Cerebellar cortex (tissue), 1 donor: ENCODE results near the gene KCNK2.

Source experiments
- DNase-seq: peaks from one replicate; pipeline ENCODE4 v3.0.0-alpha.2; 2015; ENCODE audit warnings: low spot score

KCNK2 gene

DNA sequence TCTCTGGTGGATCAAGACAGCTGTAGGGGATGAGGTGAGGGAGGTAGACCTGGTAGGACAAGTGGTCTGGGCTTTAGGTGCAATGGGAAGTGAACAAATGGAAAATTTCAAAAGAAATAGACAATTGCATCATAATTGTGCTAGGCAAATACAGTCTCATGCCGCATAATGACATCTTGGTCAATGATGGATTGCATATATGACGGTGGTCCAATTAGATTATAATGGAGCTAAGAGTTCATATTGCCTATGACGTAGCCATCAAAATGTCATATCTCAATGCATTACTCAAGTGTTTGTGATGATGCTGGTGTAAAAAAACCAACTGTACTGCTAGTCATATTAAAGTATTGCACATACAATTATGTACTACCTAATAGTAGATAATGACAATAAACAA, 19.0 kb downstream of the KCNK2 start:
- no peak for DNase-seq

DNA sequence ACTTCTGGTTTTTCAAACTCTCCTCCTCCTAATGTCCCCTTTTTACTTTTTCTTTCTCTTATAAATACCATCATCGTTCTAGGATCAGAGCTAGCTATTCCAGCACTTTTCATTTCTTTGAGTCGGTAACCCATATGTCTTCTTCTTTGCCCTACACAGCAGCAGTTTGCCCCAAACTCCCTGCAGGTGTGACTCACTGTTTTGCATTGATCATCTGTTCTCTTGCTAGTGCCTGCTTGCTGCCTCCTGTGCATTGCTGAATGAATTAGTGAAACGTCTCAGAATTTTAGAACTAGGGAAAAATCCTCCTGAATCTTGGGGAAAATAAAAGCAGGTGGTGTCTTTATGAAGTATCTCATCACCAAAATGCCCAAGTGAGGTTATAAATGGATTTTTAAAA, 21.7 kb downstream of the KCNK2 start:
- DNase-seq: no peak

DNA sequence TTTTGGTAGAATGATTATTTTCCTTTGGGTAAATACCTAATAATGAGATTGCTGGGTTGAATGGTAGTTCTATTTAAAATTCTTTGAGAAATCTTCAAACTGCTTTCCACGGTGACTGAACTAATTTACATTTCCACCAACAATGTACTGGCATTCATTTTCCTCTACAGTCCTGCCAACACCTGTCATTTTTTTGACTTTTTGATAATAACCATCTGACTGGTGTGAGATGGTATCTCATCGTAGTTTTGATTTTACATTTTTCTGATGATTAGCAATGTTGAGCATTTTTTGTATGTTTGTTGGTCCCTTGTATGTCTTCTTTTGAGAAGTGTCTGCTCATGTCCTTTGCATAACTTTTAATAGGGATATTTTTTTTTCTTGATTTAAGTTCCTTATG, 23.5 kb downstream of the KCNK2 start:
- no peak for DNase-seq

DNA sequence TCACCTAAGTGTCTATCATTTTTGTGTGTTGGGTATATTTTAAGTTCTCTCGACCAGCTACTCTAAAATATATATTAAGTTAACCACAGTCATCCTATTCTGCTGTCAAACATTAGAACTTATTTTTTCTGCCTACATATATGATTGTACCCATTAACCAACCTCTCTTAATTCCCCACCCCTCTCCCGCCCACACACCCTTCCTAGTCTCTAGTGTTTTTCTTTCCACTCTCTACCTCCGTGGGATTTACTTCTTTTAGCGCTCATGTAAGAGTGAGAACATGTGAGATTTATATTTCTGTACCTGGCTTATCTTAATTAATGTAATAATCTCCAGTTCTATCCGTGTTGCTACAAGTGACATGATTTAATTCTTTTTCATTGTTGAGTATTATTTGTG, 26.6 kb downstream of the KCNK2 start:
- no peak for DNase-seq

DNA sequence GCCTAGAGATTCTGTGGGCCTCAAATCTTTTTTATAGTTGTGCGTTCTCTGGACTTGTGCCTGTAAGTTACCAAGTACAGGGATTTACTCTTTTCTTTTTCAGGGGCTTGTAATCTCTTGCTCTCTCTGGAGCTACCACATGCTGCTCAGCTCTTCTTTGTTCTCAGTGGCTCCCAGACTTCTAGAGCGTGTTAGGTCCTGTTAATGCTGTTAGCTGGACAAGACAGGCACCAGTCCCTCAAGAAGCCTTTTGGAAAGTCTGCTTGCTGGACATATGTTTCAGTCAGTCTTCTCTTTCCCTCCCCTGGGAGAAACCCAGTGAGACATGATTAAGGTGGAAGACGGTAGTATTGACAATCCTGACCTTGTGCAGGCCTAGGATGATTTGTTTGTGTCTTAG, 29.4 kb downstream of the KCNK2 start:
- DNase-seq: no peak

DNA sequence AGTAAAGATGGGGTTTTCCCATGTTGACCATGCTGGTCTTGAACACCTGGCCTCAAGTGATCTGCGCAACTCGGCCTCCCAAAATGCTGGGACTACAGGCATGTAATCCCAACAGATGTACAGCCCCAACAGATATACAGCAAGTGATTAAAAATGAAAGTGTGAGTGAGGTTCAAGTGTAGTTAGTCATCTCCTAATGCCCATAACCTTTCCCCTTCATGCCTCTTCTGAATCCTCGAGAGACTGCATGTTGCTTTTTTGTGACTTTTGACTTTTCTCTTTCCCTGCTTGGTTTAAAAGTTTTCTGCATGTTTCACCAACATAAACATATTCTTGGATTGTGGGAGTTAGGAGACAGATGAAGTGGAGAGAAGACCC, 31.2 kb downstream of the KCNK2 start:
- no peak for DNase-seq

DNA sequence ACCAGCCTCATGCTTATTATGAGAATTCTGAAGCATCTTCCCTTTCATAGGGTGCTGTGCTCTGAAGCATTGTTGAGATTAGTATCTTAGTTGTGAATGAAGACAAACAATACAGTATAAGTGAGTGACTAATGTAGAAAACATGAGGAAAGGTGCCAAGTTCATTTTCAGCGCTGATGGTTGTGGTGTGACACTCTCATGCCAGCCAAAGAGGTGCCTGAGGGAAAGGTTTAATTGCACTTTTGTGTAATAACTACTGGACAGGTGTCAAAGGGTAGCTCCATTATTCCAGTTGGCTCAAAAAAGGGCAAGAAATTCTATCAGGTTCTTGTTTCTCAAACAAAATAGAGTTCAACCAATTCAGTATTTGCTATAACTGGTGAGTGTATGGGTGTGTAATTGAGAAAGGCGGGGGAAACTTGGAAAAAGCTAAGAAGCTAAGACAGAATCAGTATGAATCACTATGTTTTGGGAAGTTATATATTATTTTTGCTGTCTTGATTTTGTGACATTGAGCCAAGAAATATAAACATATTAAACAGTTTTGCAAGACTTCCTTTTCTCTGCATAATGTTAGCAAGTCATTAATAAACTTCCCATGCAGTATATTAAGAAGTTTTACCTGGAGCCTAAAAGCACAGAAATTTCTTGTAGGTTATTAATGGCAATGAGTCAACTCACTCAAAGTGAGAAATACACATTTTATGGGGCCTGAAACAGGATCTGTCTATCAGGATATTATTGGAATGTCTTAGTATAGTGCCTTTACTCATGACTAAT, 31.8 kb downstream of the KCNK2 start:
- no peak for DNase-seq

DNA sequence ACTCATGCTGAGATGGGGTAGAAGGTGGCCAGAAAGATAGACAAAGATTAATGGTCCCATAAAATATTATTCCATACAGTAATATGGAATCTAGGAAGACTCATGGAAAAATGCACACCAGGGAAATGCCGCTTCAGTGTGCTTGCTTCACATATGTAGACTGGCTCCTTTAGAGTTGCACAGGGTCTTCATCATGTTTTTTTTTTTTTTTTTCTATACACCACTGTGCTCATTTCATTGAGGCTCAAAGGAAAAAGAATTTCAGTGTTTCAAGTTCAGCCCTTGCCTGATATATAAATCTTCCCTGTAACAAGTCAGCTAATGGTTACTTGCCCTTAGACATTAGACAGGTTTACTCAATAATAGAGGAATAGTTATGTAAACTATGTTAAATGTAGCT, 33.2 kb downstream of the KCNK2 start:
- DNase-seq: no peak

DNA sequence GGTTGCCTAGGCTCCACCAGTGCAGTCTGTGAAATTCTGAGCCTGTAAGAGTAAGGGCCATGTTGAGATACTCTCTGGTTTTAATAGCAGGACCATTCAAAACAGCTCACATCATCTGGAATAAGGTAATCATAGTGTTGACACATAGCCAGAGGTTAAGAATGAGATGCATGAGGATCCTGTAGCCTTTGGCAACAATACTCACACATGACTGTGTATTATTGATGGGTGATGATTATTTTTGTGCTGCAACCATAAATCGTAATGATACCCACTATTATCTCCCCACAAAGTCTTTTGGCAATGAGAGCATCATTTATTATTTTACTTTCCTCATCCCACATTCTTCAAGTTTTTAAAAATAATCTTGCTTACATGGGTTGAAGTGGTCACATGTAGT, 35.5 kb downstream of the KCNK2 start:
- DNase-seq: no peak

DNA sequence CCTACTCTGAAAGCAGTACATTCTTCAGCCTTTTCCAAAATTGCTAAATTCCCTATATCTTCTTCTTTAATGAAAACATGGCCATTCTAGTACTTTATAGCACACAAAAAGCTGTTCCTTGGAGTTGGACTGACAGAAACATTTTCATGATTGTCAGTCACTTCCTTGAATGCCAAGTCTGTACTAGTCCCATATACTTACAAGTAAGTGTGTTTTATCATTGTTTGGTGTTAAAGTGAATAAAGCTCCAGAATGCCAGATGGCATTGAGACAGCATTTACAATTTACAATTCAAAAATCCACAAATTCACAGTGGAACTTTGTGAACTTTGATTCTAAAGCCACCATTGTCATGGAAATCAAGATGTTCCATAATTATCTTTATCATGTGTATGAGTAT, 36.5 kb downstream of the KCNK2 start:
- no peak for DNase-seq

DNA sequence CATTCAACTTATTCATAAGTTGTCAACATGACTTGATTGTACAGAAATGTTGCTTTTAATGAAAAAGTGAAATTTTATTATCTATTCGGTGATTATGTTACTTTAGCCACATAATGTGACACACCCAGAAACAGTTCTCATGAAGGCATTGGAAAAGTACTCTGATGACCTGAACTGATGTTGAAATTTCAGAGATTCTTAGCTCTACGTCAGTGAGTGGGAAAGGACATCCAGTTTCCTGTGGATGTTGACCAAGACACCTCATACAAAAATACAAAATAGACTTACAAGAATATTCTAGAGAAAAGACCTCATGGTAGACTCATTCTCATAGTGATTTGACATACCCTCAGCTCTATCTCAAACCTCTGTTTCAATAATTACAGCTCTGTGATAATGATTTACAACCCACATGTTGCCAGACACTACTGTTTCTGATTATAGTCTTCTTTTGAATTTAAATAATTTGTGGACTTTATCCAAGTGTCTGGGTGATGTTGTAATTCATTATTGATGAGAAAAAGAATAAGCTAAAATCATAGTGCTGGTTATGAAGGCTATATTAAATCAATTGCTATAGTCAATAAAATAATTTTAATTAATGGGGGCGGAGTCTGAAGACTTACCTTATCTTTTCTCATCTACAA, 37.3 kb downstream of the KCNK2 start:
- DNase-seq: no peak

DNA sequence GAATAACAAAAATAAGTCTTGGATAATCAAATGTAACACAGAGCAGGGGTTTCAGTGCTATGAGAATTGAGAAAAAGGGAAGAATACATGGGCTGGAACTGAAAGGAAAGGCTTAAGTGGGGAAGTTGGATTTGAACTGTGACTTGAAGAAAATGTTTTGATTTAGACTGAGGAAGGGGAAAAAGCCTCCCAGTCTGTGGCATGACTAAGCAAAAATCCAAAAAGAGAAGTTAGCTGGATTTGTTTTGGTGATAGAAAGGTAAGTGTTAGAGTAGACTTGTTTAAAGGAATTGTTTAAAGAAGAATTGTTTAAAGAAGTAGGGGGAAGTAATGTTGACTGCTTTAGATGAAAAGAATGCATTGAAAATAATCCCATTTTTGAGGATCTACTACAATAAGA, 46.0 kb downstream of the KCNK2 start:
- DNase-seq: no peak

DNA sequence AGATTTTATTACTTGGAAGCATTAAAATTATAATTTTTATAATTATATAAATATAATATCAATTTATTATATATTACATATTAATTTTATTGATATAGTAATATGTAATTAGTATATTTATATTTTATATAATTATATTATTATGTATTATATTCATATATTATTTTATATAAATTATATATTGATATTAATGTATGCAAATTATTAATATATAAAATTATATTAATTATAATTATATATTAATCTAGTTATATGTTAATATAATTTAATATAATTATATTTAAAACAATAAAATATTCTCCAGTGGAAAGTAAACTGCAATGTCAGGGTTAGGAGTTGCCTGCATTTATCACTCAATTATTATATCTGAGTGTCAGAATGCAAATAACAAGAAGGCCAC, 48.8 kb downstream of the KCNK2 start:
- no peak for DNase-seq

DNA sequence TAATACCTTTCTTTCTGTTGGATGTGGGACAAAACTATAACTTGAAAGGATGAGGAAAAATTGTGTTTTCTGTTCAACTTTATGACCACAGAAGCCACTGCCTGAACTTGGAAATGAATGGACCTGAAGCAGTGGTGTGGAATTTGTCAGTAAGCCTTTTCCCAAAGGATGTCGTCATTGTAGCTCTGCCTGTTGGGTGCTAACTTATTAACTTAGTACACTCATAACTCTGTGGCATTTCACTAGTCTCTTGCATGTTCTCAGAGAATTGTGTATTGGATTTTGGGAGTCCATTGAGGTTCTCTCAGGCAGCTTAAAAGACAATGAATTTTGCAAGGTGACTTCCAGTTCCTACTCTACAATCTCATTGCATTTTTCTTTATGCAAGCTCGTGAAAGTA, 49.6 kb downstream of the KCNK2 start:
- no peak for DNase-seq

DNA sequence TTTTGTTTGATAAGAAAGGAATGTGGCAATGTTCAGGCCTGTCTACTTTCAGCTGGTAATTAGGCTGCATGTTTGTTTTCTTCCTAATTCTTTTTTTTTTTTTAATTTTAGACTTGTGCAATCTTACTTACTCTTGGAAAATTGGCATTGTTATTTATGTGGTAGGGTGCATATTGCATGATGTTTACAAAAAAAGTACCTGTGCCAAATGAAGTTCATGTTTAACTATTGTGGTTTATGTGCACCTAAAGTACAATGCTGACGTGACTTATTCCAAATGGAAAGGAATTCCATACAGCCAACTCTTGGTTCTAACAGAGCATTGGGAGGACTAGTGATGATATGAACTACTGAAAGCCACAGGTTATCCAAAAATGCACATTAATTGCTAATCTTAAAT, 51.0 kb downstream of the KCNK2 start:
- DNase-seq: no peak

DNA sequence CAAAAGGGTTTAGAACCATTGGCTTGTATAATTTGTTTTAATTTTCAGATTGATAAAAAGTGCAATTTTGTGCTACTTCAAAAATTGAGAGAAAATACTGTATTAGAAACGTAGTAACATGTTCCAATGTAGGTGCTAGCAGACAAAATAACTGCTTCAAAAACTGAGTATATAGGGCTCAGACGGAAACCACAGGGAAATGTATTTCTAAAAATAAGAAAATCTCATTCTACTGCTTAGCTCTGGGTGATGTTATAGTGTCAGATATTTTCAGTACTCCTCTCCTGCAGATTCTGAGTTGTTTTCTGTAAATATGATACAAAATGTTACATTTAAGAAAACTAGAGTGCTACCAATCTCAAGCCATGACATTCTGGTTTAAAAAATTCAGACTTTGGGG, 55.4 kb downstream of the KCNK2 start:
- no peak for DNase-seq

DNA sequence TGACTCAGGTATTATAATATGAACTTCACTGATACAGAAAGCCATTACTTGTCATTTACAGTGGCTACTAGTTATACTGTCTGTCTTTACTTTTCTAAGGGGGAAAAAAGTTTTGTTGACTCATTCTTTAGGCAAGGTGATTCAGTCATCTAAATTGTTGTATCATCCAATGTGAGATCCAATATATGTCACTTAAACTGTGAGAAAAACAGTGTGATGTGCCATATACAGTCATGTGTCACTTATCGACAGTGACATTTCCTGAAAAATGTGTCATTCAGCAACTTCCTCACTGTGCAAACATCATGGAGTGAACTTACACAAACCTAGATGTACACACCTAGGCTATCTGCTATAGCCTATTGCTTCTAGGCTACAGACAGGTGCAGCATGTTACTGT, 57.6 kb downstream of the KCNK2 start:
- no peak for DNase-seq

DNA sequence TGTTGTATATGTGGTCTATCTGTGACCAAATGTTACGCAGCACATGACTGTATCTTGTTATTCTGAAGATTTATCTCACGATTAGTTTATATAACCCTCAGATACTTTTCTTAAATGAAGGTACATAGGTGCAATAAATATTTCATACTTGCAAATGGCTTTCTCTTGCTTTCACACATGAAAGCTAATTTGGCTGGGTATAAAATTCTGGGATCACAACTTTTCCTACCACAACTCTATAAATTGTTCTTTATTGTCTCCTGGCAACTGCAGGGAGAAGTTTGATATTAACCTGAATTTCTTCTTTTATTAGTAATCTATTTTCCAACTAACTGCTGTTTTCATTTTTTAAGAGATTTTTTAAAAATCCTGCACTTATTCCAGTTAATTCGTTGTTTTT, 58.9 kb downstream of the KCNK2 start:
- DNase-seq: no peak

DNA sequence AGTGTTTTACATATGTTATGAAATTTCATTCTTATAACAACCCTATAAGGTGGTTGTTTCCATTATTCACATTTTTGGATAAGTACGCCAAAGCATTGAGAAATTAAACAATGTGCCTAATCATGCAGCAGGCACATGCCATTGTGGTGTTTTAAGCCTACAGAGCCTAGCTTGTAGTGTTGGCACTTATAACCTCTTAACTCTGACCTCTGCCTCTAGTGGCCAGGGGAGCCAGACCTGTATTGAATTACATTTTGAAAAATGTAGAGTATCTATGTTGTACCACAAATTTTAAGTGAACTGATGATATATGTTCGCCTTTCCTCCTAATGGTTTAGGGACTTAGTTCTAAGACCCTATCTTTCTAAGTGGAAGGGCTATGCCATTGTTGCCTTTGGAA, 61.0 kb downstream of the KCNK2 start:
- DNase-seq: no peak

DNA sequence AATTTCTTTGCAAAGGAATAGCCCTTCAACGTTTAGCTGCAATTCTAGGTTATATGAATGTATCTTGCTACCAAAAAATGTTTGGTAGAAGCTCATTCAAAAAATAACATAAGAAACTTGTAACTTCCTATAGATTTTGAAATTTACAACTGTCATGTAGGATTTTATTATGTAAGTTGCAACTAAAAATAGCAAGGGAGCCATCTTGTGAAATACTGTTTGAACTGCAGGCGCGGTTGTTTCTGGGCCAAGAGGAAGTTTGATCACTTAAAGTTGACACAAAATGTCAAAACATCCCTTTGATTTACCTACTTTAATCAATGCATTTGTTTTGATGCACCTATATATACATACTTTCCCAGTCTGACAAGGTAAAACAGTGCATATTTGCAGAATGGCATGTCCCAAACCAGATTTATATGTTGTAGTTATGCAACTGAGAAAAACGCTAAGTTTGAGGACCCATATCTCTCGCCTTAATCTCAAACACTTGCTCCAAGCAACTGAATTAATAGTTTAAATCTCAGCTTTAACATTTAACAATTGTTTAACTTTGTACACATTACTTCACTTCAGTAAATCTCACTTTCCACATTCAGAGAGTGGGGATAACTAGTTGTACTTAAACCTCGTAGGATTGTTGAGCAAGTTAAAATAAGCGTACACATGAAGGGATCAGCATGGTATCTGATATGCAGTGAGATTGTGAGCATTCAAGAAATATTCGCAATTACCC, 63.9 kb downstream of the KCNK2 start:
- DNase-seq: no peak

DNA sequence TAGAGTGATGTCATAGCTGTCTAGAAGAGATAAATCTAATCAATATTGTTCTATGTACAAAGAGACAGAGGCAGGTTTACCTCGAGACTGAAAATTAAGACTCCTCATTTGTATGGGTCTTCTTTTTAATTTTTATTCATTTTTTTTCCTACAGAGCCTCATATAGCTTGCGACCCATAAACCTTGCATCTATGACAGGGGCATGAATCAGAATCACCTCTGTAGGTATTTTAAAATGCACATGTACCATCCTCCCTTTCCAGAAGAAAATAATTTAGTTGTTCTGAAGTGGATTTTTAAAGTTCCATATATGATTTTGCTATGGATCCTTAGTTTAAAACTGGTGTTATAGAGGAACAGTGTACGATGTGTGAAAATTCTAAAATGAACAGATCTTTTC, 64.5 kb downstream of the KCNK2 start:
- DNase-seq: no peak

DNA sequence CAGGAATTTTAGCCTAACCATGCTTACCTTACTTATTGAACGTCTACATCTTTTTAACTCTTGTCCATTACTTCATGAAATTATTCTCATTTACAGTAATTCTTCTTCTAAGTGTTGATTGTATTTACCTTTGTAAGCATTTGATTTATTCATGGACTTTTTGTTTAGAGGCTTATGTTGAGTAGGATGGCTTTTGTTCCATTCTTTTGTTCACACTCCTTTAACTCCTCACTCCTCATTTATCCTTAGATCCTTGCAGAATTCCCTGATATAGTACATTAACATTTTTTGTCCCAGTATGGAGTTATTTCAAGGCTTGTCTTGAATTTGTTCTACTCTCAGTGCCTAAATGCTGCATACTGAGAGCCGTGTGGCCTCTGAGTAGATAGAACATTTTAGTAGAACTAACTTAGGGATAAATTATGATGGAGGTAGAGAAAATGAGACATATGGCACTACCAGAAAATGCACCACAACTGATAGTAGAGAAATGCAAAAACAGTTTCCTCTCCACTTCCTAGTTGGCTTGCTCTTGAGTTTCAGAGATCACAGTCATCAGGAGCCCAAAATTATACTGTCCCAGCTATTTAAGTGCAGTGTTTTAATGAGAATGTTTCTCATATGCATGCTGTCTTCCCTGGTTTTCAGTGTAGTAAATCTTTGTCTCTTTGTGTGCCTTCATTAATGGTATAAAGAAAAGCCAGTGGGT, 69.5 kb downstream of the KCNK2 start:
- no peak for DNase-seq

DNA sequence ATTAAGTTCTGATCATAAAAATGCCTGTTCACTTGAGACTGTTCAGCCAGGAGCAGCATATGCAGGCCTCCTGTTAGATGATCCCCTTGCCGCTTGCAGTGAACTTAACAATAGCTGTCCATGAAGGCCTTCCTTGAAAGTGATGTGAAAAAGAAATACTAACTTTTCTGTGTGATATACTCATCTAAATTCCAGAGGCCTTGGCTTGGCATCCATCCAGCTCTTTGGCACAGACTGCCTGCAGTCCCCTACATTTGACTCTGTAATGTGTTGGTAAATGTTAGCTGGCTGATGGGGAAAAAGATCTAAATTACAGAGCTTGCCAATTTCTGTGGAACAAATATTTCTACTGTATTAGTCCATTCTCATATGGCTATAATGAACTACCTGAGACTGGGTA, 73.7 kb downstream of the KCNK2 start:
- DNase-seq: no peak
